Measurements from ENCODE around the gene JUNB. TPM values are rescaled to one million over a fixed set of nuclear protein-coding genes. Genes with fewer than 3 reads are reported as not detected.
A peak's percentile ranks its signal among the peaks of the same experiment; 100 is the strongest.

Gene JUNB
- total and polyA plus RNA-seq, 2 of the 13 experiments (the other 11 are each of a cell fraction or from before 2014, with no cell fraction given) = 7.7 to 8.2 TPM

DNA sequence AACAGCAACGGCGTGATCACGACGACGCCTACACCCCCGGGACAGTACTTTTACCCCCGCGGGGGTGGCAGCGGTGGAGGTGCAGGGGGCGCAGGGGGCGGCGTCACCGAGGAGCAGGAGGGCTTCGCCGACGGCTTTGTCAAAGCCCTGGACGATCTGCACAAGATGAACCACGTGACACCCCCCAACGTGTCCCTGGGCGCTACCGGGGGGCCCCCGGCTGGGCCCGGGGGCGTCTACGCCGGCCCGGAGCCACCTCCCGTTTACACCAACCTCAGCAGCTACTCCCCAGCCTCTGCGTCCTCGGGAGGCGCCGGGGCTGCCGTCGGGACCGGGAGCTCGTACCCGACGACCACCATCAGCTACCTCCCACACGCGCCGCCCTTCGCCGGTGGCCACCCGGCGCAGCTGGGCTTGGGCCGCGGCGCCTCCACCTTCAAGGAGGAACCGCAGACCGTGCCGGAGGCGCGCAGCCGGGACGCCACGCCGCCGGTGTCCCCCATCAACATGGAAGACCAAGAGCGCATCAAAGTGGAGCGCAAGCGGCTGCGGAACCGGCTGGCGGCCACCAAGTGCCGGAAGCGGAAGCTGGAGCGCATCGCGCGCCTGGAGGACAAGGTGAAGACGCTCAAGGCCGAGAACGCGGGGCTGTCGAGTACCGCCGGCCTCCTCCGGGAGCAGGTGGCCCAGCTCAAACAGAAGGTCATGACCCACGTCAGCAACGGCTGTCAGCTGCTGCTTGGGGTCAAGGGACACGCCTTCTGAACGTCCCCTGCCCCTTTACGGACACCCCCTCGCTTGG is 966 bp downstream of the JUNB start (continued):
- TF ChIP-seq ARID2 (CRISPR knock-in tag; IDR thresholded peaks at IDR 0.05; ENCODE audit: borderline replicate concordance) (no peak), PITX1 (CRISPR knock-in tag; IDR thresholded peaks at IDR 0.05) (0 out of 2 replicates have a peak, but pooled peaks have one; percentile 41), ONECUT2 (CRISPR knock-in tag; IDR thresholded peaks at IDR 0.05) (no peak), ZNF644 (CRISPR knock-in tag; IDR thresholded peaks at IDR 0.05; ENCODE audit: low read depth) (no peak), SIX1 (CRISPR knock-in tag; IDR thresholded peaks at IDR 0.05; ENCODE audit: borderline replicate concordance) (no peak), CBX1 (IDR thresholded peaks at IDR 0.05; ENCODE audit: low read depth) (no peak), KLF13 (CRISPR knock-in tag; IDR thresholded peaks at IDR 0.05) (no peak), ZNF841 (CRISPR knock-in tag; IDR thresholded peaks at IDR 0.05; ENCODE audit: borderline replicate concordance) (no peak), NBN (conservative IDR thresholded peaks at IDR 0.05) (no peak), NAIF1 (CRISPR knock-in tag; IDR thresholded peaks at IDR 0.05; ENCODE audit: borderline replicate concordance) (no peak; the same call in 1 of the 2 replicates), ZNF570 (CRISPR knock-in tag; IDR thresholded peaks at IDR 0.05; ENCODE audit: borderline replicate concordance) (no peak), FIP1L1 (IDR thresholded peaks at IDR 0.05; ENCODE audit: borderline replicate concordance, insufficient read depth, low read depth, low read length) (no peak), GLI4 (CRISPR knock-in tag; IDR thresholded peaks at IDR 0.05; ENCODE audit: borderline replicate concordance) (no peak), RFXAP (CRISPR knock-in tag; IDR thresholded peaks at IDR 0.05; ENCODE audit: borderline replicate concordance) (peak; percentile 14; the same call in 1 of the 2 replicates), ATF2 (CRISPR knock-in tag; IDR thresholded peaks at IDR 0.05) (no peak), FOXO1 (CRISPR knock-in tag; IDR thresholded peaks at IDR 0.05) (0 out of 2 replicates have a peak, but pooled peaks have one; percentile 29), GPN1 (CRISPR knock-in tag; IDR thresholded peaks at IDR 0.05; ENCODE audit: borderline replicate concordance) (no peak; the same call in 1 of the 2 replicates), ZNF432 (CRISPR knock-in tag; IDR thresholded peaks at IDR 0.05; ENCODE audit: borderline replicate concordance) (no peak), ZNF136 (CRISPR knock-in tag; IDR thresholded peaks at IDR 0.05; ENCODE audit: low read depth) (no peak), AGO1 (IDR thresholded peaks at IDR 0.05; ENCODE audit: low read depth, low read length, poor library complexity, severe bottlenecking) (no peak)
- TF ChIP-seq, protein P1, sequence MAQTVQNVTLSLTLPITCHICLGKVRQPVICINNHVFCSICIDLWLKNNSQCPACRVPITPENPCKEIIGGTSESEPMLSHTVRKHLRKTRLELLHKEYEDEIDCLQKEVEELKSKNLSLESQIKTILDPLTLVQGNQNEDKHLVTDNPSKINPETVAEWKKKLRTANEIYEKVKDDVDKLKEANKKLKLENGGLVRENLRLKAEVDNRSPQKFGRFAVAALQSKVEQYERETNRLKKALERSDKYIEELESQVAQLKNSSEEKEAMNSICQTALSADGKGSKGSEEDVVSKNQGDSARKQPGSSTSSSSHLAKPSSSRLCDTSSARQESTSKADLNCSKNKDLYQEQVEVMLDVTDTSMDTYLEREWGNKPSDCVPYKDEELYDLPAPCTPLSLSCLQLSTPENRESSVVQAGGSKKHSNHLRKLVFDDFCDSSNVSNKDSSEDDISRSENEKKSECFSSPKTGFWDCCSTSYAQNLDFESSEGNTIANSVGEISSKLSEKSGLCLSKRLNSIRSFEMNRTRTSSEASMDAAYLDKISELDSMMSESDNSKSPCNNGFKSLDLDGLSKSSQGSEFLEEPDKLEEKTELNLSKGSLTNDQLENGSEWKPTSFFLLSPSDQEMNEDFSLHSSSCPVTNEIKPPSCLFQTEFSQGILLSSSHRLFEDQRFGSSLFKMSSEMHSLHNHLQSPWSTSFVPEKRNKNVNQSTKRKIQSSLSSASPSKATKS (CRISPR knock-in tag; IDR thresholded peaks at IDR 0.05) = no peak; the same call in 1 of the 2 replicates
- TF ChIP-seq, protein P2, sequence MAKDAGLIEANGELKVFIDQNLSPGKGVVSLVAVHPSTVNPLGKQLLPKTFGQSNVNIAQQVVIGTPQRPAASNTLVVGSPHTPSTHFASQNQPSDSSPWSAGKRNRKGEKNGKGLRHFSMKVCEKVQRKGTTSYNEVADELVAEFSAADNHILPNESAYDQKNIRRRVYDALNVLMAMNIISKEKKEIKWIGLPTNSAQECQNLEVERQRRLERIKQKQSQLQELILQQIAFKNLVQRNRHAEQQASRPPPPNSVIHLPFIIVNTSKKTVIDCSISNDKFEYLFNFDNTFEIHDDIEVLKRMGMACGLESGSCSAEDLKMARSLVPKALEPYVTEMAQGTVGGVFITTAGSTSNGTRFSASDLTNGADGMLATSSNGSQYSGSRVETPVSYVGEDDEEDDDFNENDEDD (CRISPR knock-in tag; IDR thresholded peaks at IDR 0.05; ENCODE audit: borderline replicate concordance) = peak; percentile 78; the same call in 1 of the 2 replicates

Data from HepG2 (cell line).